GM12878 (cell line): ENCODE results near the gene USP54. TPM values are rescaled to one million over a fixed set of nuclear protein-coding genes. Genes with fewer than 3 reads are reported as not detected.

Experiments
- BRCA1 ChIP-seq: IDR thresholded peaks from 2 replicates; pipeline ENCODE4 v1.6.1; 2011; ENCODE audit warnings: low read depth, low read length, improper control_type of control experiment
- CUX1 ChIP-seq: IDR thresholded peaks from 2 replicates; pipeline ENCODE4 v1.6.1; 2012; ENCODE audit warnings: improper control_type of control experiment, low read depth, low read length; ENCODE audit not compliant: insufficient replicate concordance
- POU2F2 ChIP-seq: IDR thresholded peaks from 3 replicates; pipeline ENCODE4 v1.6.1; 2011; ENCODE audit warnings: low read depth, mild to moderate bottlenecking, low read length, borderline replicate concordance
- polyA plus RNA-seq, 11 experiments: library from polyadenylated mRNA; depleted of rRNA in 4 of 11; unstranded in 6 of 11; stranded (reverse) in 5 of 11; fragments of >200 nt; fragmentation: Nextera tagmentation in 4 of 11; fragmentation: Illumina TruSeq in 1 of 11; extraction: Ambion mirVana in 4 of 11; extraction: Trizol in 1 of 11; gene quantifications; 1 replicate in 1 of 11; 2 replicates in 10 of 11; pipeline versions ENCODE4 v1.2.1 to v1.2.3, GENCODE V29; 2011 to 2016; ENCODE audit warnings: inconsistent platforms in 2 of 11, missing spikeins in 2 of 11, low read depth in 1 of 11
- total RNA-seq, 4 experiments: library from RNA; depleted of rRNA in 3 of 4; stranded (reverse); fragments of >200 nt in 3 of 4; fragmentation: Illumina TruSeq in 1 of 4; extraction: Trizol in 1 of 4; gene quantifications; 2 replicates each; pipeline versions ENCODE4 v1.2.1 to v1.2.3, GENCODE V29; 2013 to 2021
- TF ChIP-seq, protein P1 (sequence below): fragments of 450-650 bp; IDR thresholded peaks from 2 replicates; pipeline ENCODE4 v1.6.1; 2018; ENCODE audit warnings: mild to moderate bottlenecking, low read depth, moderate library complexity; ENCODE audit not compliant: partially characterized antibody

Gene USP54
- total and polyA plus RNA-seq, 10 of the 15 experiments (the other 5 are each of a cell fraction or from before 2014, with no cell fraction given), result 0.93 to 10.5 (median 5.5) TPM

DNA sequence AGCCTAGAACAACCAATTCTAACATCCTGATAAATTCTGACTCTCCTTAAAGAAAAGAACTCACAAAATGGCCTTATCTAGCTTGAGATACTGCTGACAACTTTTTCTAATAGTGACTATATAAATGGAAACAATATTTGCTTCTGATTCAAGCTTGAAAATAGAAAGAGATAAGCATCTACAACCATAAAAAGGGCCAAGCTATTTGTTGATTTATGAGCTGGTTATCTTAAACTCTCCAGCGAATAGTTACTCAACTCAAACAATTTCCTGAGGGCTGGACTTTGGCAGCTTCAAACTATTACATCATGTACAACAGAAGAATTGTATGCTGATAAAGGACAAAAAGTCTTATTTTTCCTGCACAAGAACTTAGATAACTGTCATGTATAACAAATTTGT lies 4.6 kb downstream of the USP54 start (continued):
- TF ChIP-seq, protein P1, sequence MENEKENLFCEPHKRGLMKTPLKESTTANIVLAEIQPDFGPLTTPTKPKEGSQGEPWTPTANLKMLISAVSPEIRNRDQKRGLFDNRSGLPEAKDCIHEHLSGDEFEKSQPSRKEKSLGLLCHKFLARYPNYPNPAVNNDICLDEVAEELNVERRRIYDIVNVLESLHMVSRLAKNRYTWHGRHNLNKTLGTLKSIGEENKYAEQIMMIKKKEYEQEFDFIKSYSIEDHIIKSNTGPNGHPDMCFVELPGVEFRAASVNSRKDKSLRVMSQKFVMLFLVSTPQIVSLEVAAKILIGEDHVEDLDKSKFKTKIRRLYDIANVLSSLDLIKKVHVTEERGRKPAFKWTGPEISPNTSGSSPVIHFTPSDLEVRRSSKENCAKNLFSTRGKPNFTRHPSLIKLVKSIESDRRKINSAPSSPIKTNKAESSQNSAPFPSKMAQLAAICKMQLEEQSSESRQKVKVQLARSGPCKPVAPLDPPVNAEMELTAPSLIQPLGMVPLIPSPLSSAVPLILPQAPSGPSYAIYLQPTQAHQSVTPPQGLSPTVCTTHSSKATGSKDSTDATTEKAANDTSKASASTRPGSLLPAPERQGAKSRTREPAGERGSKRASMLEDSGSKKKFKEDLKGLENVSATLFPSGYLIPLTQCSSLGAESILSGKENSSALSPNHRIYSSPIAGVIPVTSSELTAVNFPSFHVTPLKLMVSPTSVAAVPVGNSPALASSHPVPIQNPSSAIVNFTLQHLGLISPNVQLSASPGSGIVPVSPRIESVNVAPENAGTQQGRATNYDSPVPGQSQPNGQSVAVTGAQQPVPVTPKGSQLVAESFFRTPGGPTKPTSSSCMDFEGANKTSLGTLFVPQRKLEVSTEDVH, result no peak
- TF ChIP-seq POU2F2 (no peak), BRCA1 (no peak), CUX1 (no peak)
